ENCODE results near the gene TDRD3.

DNA sequence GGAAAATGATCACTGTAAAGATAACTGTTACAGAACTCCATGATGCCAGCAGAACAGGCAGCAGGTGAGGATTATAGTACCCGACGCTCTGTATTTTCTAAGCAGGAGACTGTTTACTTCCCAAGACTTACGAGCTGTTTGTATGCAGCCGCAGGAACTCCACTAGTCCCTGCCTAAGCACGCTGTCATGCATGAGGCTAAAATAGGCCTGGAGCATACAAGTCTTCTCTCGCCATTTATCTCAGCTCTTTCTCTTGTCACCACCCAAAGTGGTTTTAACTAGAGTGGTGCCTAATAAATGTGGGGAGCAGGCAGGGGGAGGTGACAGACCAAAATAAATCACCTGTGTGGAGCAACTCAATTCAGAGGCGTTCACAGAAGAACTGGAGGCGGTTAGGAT, 175.8 kb downstream of the TDRD3 start:
- TF ChIP-seq, protein P1, sequence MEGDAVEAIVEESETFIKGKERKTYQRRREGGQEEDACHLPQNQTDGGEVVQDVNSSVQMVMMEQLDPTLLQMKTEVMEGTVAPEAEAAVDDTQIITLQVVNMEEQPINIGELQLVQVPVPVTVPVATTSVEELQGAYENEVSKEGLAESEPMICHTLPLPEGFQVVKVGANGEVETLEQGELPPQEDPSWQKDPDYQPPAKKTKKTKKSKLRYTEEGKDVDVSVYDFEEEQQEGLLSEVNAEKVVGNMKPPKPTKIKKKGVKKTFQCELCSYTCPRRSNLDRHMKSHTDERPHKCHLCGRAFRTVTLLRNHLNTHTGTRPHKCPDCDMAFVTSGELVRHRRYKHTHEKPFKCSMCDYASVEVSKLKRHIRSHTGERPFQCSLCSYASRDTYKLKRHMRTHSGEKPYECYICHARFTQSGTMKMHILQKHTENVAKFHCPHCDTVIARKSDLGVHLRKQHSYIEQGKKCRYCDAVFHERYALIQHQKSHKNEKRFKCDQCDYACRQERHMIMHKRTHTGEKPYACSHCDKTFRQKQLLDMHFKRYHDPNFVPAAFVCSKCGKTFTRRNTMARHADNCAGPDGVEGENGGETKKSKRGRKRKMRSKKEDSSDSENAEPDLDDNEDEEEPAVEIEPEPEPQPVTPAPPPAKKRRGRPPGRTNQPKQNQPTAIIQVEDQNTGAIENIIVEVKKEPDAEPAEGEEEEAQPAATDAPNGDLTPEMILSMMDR (IDR thresholded peaks at IDR 0.05; ENCODE audit: borderline replicate concordance, extremely low read depth, low read length, poor library complexity, severe bottlenecking) = no peak
- no peak for TF ChIP-seq EZH2 (IDR thresholded peaks at IDR 0.05; ENCODE audit: borderline replicate concordance, low read depth, low read length, severe bottlenecking)

Measured in DND-41 (cell line).